ENCODE data around the gene LNX2. TPM values are rescaled to one million over a fixed set of nuclear protein-coding genes. Genes with fewer than 3 reads are reported as not detected.

Gene LNX2
- polyA plus RNA-seq, 1 donor (not counting 4 experiments of a cell fraction or from before 2014, with no cell fraction given): 17.0 TPM

GRCh38 chr13:27526516-27526915, 93.8 kb downstream of the LNX2 start:
- no peak overlapping the region for H3K4me3 ChIP-seq (ENCODE audit: control insufficient read depth in 2 of 3, extremely low read depth in 1 of 3, insufficient read depth in 2 of 3, low read depth in 1 of 3, low read length in 3 of 3)
- H3K27me3 ChIP-seq (ENCODE audit: control insufficient read depth, extremely low read depth, insufficient read depth, low read length): no peaks in the 10 kb centered on the region
- H3K4me2 ChIP-seq (ENCODE audit: control insufficient read depth, extremely low read depth, insufficient read depth, low read depth, low read length): no peak overlapping the region
- no peaks in the 10 kb centered on the region for H3K4me1 ChIP-seq (ENCODE audit: control insufficient read depth, extremely low read depth, insufficient read depth, low read length)
- DNase-seq (ENCODE audit: low read depth, low spot score): no peak
- no peak for FAIRE-seq
- no peak overlapping the region for H3K27ac ChIP-seq (ENCODE audit: control insufficient read depth, insufficient read depth, low read length)
- TF ChIP-seq EZH2 (IDR thresholded peaks at IDR 0.05; ENCODE audit: low read length): no peak
- TF ChIP-seq, protein P1, sequence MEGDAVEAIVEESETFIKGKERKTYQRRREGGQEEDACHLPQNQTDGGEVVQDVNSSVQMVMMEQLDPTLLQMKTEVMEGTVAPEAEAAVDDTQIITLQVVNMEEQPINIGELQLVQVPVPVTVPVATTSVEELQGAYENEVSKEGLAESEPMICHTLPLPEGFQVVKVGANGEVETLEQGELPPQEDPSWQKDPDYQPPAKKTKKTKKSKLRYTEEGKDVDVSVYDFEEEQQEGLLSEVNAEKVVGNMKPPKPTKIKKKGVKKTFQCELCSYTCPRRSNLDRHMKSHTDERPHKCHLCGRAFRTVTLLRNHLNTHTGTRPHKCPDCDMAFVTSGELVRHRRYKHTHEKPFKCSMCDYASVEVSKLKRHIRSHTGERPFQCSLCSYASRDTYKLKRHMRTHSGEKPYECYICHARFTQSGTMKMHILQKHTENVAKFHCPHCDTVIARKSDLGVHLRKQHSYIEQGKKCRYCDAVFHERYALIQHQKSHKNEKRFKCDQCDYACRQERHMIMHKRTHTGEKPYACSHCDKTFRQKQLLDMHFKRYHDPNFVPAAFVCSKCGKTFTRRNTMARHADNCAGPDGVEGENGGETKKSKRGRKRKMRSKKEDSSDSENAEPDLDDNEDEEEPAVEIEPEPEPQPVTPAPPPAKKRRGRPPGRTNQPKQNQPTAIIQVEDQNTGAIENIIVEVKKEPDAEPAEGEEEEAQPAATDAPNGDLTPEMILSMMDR (optimal IDR thresholded peaks at IDR 0.05 in 1 of 3, IDR thresholded peaks at IDR 0.05 in 1 of 3, conservative IDR thresholded peaks at IDR 0.05 in 1 of 3; ENCODE audit: extremely low read depth in 1 of 3, insufficient read depth in 2 of 3, low read length in 3 of 3): no peak
- peaks cover 4% of the 10 kb centered on the region for H3K9me3 ChIP-seq (ENCODE audit: control insufficient read depth, low read depth, low read length)
- dilution Hi-C loops (cut with MboI; ENCODE audit: extremely low pct_ligation_motif_present, low sequenced_read_pairs): no loop called here
- no peak overlapping the region for H2AFZ ChIP-seq (ENCODE audit: control insufficient read depth, low read length)
- H3K9ac ChIP-seq (ENCODE audit: control insufficient read depth, extremely low read depth, insufficient read depth, low read length): no peak overlapping the region
- no peaks in the 10 kb centered on the region for H3K79me2 ChIP-seq (ENCODE audit: control insufficient read depth, insufficient read depth, low read length)
- no peaks in the 10 kb centered on the region for H3K9me1 ChIP-seq (ENCODE audit: control insufficient read depth, extremely low read depth, insufficient read depth, low read length)
- peaks cover 0 to 1% of the 10 kb centered on the region in 2 experiments for H3K36me3 ChIP-seq (ENCODE audit: control insufficient read depth in 2 of 2, extremely low read depth in 1 of 2, insufficient read depth in 2 of 2, low read length in 2 of 2)
- no peaks in the 10 kb centered on the region for H4K20me1 ChIP-seq (ENCODE audit: control insufficient read depth, extremely low read depth, insufficient read depth, low read length)

GRCh38 chr13:27524981-27525975, 95.1 kb downstream of the LNX2 start:
- Histone ChIP-seq H3K79me2 (ENCODE audit: control insufficient read depth, insufficient read depth, low read length) (no peaks in the 10 kb centered on the region), H3K27ac (ENCODE audit: control insufficient read depth, insufficient read depth, low read length) (no peak overlapping the region), H3K36me3 (ENCODE audit: control insufficient read depth in 2 of 2, extremely low read depth in 1 of 2, insufficient read depth in 2 of 2, low read length in 2 of 2) (peaks cover 0 to 1% of the 10 kb centered on the region in 2 experiments), H2AFZ (ENCODE audit: control insufficient read depth, low read length) (no peak overlapping the region), H4K20me1 (ENCODE audit: control insufficient read depth, extremely low read depth, insufficient read depth, low read length) (no peaks in the 10 kb centered on the region), H3K27me3 (ENCODE audit: control insufficient read depth, extremely low read depth, insufficient read depth, low read length) (no peaks in the 10 kb centered on the region), H3K4me2 (ENCODE audit: control insufficient read depth, extremely low read depth, insufficient read depth, low read depth, low read length) (no peak overlapping the region), H3K4me3 (ENCODE audit: control insufficient read depth in 2 of 3, extremely low read depth in 1 of 3, insufficient read depth in 2 of 3, low read depth in 1 of 3, low read length in 3 of 3) (no peak overlapping the region), H3K4me1 (ENCODE audit: control insufficient read depth, extremely low read depth, insufficient read depth, low read length) (no peaks in the 10 kb centered on the region), H3K9me1 (ENCODE audit: control insufficient read depth, extremely low read depth, insufficient read depth, low read length) (no peaks in the 10 kb centered on the region), H3K9ac (ENCODE audit: control insufficient read depth, extremely low read depth, insufficient read depth, low read length) (no peak overlapping the region), H3K9me3 (ENCODE audit: control insufficient read depth, low read depth, low read length) (peaks cover 4% of the 10 kb centered on the region)
- FAIRE-seq: no peak
- no peak for DNase-seq (ENCODE audit: low read depth, low spot score)
- TF ChIP-seq, protein P1 (optimal IDR thresholded peaks at IDR 0.05 in 1 of 3, IDR thresholded peaks at IDR 0.05 in 1 of 3, conservative IDR thresholded peaks at IDR 0.05 in 1 of 3; ENCODE audit: extremely low read depth in 1 of 3, insufficient read depth in 2 of 3, low read length in 3 of 3): no peak
- no peak for TF ChIP-seq EZH2 (IDR thresholded peaks at IDR 0.05; ENCODE audit: low read length)
- dilution Hi-C loops (cut with MboI; ENCODE audit: extremely low pct_ligation_motif_present, low sequenced_read_pairs): no loop called here
